ACHN (cell line): Measurements from ENCODE around the gene TMPRSS9.
A peak's percentile ranks its signal among the peaks of the same experiment; 100 is the strongest.
"Not testable (repeated sequence)": the region's sequence is repeated elsewhere in the genome, so short reads cannot be mapped to it uniquely, and the experiment has no call there.

Experiments
- DNase-seq: peaks from one replicate; pipeline ENCODE4 v3.0.0-alpha.2; 2015
- in situ Hi-C: cut with HindIII; loops from 2 replicates; pipeline ENCODE4 v1.10.0; 2017; ENCODE audit warnings: low sequenced_read_pairs, low pct_ligation_motif_present, low pct_unique_long_range_greater_than_20kb

The TMPRSS9 gene

DNA sequence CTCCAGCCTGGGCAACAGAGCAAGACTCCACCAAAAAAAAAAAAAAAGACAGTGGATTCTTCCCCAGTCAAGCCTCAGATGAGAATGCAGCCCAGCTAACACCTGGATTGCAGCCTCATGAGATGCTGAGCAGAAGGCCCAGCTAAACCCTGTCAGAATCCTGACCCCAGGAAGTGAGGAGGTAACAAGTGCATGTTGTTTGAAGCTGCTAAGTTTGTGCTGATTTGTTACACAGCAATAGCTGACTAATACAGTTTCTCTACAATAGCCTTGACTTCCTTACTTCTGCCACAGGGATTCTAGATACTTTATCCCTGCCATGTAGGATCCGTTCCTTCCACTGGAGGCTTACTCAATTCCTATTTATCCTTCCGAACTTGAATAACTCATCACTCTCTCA, 20.5 kb downstream of the TMPRSS9 start:
- in situ Hi-C loops: no loop called here
- DNase-seq: no peak

DNA sequence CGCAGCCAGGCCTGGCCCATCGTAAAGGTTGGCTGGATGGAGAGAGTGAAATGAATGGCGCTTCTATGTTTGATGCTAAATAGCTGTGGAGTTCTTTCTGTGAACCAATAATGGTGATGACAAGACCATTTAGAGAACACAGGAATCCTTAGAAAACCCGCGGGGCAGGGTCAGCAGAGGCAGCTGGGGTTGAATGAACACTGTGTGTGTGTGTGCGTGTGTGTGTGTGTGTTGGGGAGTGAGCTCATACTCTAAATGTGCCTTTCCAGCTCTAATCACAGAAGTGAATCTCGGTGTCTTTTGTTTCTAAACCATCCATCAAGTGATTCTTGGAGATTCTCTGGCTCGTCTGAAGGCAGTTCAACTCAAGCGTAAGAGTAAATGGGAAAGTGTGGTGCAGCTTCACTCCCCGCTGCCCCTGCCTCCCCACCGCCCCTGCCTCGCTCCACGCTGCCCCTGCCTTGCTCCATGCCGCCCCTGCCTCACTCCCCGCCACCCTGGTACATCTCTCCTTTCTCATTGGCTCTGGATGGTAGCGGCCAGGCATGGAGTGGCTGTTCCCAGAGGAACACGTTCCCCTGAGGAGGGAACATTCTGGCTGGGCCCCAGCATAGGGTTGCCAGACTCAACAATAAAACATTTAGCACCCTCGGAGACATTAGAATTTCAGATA, 21.2 kb downstream of the TMPRSS9 start:
- DNase-seq: no peak
- in situ Hi-C loops: no loop called here

DNA sequence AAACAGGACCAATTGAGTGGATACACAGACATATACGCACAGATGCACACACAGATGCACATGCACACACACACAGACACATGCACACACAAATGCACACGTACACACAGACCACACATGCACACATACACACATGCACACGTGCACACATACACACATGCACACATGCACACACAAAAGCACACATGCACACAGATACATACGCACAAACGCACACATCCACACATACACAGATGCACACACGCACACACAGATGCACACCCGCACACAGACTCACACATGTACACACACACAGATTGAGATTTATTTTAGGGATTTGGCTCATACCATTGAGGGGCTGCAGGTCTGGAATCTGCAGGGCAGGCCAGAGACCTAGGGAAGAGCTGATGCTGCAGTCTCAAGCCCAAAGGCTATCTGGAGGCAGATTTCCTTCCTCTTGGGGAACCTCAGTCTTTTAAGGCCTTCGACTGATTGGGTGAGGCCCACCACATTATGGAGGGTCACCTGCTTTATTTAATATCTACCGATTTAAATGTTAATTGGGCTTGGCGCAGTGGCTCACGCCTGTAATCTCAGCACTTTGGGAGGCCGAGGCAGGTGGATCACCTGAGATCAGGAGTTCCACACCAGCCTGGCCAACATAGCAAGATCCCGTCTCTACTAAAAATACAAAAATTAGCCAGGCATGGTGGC, 22.6 kb downstream of the TMPRSS9 start:
- in situ Hi-C loops: no loop called here
- no peak for DNase-seq

DNA sequence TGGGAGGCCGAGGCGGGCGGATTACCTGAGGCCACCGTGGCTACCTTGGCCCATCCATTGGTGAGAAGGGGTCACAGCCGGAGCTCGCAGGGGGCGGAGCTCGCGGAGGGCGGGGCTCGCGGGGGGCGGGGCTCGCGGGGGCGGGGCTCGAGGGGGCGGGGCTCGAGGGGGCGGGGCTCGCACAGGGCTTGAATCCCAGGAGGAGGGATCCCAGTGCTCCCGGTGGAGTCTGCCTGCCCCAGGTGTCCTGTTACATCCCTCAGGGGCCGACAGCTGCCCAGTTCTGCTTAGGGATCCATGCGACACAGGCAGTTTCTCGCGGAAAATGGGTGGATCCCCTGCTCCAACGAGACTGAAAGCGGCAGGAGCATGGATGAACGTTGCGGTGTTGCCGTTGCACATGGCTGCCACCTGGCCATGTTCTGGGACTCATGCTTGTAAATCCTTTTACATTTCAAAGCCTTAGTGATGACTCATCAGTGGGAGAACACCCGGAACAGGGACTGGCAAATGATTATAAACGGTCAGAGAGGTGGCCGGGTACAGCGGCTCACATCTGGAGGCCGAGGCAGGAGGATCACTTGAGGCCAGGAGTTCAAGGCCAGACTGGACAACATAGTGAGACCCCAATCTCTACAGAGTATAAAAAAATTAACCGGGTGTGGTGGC, 25.1 kb downstream of the TMPRSS9 start:
- in situ Hi-C loops: no loop called here
- DNase-seq: peak; percentile 85

DNA sequence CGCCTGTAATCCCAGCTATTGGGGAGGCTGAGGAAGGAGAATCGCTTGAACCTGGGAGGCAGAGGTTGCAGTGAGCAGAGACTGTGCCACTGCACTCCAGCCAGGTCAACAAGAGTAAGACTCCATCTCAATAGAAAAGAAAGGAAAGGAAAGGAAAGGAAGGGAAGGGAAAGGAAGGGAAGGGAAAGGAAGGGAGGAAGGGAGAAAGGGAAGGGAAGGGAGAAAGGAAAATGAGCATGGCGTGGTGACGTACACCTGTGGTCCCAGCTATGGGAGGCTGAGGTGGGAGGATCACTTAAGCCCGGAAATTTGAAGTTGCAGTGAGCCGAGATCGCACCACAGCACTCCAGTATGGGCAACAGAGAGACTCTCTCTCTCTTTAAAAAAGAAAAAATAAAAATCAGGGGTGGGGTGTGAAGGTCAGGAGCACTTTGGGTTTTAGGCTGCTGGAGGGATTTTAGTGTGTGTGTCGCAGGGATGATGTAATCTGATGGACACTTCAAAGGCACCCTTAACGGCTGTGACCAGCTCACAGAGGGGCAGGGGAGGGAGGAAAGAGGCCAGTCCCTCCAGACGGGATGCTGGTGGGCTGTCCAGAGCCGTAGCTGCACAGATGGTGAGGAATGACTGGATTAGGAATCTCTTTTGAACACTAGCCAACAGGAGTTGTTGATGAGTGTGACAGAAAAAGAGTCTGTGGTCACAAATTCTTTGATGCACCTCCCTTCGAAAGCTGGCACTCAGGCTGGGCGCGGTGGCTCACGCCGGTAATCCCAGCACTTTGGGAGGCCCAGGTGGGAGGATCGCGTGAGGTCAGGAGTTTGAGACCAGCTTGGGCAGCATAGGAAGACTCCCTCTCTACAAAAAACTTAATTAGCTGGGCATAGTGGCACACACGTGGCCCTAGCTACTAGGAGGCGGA, 27.6 kb downstream of the TMPRSS9 start:
- no peak for DNase-seq
- in situ Hi-C loops: no loop called here

DNA sequence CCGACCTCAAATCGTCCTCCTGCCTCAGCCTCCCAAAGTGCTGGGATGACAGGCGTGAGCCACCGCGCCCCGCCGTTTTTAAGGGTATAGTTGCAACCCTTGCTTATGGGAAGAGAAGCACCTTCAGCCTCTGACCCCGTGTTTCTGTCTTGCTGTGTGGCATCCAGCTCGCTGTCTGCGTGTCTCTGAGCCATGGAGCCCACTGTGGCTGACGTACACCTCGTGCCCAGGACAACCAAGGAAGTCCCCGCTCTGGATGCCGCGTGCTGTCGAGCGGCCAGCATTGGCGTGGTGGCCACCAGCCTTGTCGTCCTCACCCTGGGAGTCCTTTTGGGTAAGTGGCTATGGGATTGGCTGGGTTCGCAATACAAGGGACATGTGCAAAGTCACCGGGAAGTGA, 29.5 kb downstream of the TMPRSS9 start:
- in situ Hi-C loops: no loop called here
- DNase-seq: no peak

DNA sequence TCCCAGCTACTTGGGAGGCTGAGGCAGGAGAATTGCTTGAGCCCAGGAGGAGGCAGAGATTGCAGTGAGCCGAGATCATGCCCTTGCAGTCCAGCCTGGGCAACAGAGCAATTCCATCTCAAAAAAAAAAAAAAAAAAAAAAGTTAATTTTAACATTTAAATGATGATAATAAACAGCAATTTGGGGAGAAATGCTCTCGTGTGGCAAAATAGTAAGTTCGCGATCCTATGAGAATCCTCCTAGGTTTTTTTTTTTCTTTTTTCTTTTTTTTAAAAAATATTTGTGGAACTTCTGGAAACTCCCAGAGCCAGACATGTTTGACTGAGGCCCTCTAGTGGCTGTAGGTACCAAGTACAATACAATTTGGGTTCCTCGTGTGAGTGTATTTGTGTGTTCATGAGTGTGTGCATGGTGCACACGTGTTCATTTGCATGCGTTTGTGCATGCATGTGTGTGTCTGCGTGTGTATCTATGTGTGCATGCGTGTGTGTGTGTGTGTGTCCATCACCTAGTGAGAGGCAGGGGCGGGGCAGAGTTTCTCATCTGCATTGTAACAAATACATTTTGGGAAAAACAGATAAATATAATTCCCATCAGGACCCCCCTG, 31.2 kb downstream of the TMPRSS9 start:
- DNase-seq: peak; percentile 67
- in situ Hi-C loops: no loop called here

DNA sequence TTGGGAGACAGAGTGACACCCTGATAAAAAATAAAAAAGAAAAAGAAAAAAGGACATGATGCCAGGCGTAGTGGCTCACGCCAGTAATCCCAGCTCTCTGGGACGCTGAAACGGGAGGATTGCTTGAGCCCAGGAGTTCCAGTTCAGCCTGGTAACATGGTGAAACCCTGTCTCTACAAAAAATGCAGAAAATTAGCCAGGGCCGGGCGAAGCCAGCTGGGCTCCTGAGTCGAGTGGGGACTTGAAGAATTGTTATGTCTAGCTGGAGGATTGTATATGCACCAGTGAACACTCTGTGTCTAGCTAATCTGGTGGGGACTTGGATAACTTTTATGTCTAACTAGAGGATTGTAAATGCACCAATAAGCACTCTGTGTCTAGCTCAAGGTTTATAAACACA, 32.3 kb downstream of the TMPRSS9 start:
- DNase-seq: no peak
- in situ Hi-C loops: no loop called here

DNA sequence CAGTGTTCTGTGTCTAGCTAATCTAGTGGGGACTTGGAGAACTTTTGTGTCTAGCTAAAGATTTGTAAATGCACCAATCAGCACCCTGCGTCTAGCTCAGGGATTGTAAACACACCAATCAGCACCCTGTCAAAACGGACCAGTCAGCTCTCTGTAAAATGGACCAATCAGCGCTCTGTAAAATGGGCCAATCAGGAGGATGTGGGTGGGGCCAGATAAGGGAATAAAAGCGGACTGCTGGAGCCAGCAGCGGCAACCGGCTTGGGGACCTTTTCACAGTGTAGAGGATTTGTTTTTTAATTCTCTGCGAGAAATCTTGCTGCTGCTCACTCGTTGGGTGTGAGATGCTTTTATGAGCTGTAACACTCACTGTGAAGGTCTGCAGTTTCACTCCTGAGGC, 32.8 kb downstream of the TMPRSS9 start:
- DNase-seq, in situ Hi-C loops: not testable (repeated sequence)

DNA sequence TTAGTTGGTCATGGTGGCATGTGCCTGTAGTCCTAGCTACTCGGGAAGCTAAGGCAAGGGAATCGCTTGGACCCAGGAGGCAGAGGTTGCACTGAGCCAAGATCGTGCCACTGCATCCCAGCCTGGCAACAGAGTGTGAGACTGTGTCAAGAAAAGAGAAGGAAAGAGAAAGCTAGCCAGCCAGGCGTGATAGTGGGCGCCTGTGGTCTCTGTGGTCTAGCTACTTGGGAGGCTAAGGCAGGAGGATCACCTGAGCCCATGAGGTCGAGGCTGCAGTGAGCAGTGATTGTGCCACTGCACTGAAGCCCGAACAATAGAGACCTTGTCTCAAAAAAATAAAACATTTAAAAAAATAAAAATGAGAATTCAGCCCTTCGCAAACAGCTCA, 34.0 kb downstream of the TMPRSS9 start:
- no peak for DNase-seq
- in situ Hi-C loops: no loop called here

DNA sequence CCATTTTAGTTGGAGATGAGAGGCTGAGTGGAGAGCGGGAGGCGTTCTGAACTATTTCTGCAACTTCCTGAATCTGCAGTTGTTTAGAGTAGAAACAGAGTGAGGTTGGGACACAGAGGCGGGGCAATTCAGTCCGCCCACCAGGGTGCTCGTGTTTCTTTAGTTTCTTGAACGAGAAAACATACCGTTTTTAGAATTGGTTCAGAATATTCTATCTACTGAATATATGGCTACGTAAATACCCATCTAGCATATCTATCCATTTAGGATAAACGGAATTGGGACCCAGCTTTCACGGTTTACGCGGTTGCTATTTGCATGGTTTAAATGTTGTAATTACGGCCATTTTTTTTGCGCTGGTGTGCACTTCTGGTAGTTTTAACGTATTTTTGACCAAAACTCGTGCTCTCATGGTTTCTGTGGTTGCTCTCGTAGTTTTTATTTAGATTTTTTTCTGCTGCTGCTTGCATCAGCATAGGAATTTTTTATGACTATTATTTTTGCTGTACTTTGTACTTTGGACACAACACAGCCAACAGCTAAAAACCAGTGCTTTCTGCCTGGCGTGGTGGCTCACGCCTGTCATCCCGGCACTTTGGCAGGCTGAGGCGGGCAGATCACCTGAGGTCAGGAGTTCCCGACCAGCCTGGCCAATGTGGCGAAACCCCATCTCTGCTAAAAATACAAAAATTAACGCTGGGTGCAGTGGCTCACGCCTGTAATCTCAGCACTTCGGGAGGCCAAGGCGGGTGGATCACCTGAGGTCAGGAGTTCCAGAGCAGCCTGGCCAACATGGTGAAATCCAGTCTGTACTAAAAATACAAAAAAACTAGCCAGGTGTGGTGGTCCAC, 34.6 kb downstream of the TMPRSS9 start:
- DNase-seq: no peak
- in situ Hi-C loops: no loop called here

DNA sequence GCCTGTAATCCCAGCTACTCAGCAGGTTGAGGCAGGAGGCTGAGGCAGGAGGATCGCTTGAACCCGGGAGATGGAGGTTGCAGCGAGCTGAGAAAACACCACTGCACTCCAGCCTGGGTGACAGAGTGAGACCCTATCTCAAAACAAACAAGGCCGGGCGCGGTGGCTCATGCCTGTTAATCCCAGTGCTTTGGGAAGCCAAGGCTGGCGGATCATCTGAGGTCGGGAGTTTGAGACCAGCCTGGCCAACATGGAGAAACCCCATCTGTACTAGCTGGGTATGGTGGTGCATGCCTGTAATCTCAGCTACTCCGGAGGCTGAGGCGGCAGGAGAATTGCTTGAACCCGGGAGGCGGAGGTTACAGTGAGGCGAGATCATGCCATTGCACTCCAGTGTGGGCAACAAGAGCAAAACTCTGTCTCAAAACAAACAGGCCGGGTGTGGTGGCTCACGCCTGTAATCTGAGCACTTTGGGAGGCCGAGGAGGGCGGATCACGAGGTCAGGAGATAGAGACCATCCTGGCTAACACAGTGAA, 35.3 kb downstream of the TMPRSS9 start:
- DNase-seq, in situ Hi-C loops: not testable (repeated sequence)

DNA sequence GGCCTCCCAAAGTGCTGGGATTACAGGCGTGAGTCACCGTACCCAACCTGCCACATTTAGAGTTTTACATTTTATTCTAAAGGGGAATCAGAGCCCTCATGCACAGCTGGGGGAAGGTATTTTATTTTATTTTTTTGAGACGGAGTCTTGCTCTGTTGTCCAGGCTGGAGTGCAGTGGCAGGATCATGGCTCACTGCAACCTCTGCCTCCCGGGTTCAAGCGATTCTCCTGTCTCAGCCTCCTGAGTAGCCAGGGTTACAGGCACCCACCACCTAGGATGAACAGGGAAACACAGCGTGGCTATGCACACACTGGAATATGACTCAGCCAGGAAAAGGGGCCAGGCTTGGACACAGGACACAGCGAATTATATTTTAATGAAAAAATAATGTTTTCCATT, 37.1 kb downstream of the TMPRSS9 start:
- DNase-seq, in situ Hi-C loops: not testable (repeated sequence)

DNA sequence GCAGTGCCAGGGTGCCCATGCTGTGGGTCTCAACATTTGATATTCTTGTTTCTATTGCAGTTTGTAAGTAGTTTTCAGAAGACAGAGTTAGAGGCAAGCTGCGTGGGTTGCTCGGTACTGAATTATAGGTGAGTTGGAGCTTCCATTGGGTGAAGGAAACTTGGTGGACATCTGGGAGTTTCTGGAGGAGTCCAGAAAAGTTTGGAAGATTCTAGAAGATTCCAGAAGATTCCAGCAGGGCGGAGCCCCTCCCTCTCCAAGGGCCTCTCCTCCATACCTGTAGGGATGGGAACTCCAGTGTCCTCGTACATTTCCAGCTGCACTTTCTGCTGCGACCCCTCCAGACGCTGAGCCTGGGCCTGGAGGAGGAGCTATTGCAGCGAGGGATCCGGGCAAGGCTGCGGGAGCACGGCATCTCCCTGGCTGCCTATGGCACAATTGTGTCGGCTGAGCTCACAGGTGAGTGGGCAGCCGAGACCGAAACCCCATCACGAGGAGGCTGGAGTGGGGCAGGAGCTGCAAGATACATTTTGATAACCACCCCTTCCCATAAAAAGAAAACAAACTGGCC, 38.8 kb downstream of the TMPRSS9 start:
- in situ Hi-C loops: no loop called here
- DNase-seq: no peak

DNA sequence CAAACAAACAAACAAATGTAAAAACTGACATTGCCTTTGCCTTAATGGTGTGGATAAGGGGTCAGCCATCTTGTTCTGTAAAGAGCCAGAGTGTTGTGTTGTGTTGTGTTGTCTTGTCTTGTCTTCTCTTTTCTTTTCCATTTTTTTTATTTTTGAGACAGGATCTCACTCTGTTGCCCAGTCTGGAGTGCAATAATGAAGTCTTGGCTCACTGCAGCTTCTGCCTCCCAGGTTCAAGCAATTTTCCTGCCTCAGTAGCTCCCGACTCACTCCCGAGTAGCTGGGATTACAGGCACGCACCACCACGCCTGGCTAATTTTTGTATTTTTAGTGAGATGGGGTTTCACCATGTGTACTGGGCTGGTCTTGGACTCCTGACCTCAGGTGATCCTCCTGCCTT, 39.5 kb downstream of the TMPRSS9 start:
- in situ Hi-C loops: no loop called here
- no peak for DNase-seq

DNA sequence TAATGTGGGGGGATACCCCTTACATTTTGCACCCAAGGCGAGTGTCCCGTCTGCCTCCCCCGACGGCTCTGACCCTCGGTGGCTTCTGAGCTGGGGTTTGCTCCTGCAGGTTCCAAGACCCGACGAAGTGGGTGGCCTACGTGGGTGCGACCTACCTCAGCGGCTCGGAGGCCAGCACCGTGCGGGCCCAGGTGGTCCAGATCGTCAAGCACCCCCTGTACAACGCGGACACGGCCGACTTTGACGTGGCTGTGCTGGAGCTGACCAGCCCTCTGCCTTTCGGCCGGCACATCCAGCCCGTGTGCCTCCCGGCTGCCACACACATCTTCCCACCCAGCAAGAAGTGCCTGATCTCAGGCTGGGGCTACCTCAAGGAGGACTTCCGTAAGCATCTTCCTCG, 48.2 kb downstream of the TMPRSS9 start:
- in situ Hi-C loops: loop anchor here (25.0 kb wide), 1 partner anchor 171 kb away; the partner anchor contains the start of genes AMH, PLEKHJ1 and SF3A2
- no peak for DNase-seq

DNA sequence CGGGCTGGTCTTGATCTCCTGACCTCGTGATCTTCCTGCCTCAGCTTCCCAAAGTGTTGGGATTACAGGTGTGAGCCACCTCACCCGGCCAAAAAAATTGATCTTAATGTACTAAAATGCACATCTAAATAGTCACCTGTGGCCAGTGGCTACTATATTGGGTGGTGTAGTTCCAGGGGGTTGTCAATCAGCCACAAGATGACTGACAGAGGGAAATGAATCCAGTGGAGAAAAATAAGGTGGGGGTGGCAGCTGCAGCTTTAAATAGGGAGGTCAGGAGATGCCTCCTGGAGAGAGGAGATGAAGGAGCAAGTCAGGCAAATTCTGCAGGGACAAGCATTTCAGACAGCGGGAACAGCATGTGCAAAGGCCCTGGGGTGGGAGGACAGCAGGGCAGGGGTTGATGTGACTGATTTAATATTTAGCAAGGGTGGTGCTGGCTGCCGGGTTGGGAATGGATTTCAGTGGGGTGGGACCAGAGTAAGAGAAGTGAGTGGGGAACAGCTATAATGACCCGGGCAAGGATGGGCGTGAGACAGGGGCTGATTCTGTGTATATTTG, 49.4 kb downstream of the TMPRSS9 start:
- in situ Hi-C loops: loop anchor here (25.0 kb wide), 1 partner anchor 172 kb away; the partner anchor contains the start of genes AMH, PLEKHJ1 and SF3A2
- DNase-seq: no peak
